Nucleus accumbens (tissue), 56 donors: ENCODE results near the gene ADAM22.
A peak's percentile ranks its signal among the peaks of the same experiment; 100 is the strongest.
"Not testable (repeated sequence)": the region's sequence is repeated elsewhere in the genome, so short reads cannot be mapped to it uniquely, and the experiment has no call there.

Experiments used
- DNase-seq, 56 donors: peaks; one replicate each; lab custom pipeline; 2025; lab: John Stamatoyannopoulos, UW

ADAM22 gene

GRCh38 chr7:88150033-88150432 is 216.0 kb downstream of the ADAM22 start:
- no peak for DNase-seq

DNA sequence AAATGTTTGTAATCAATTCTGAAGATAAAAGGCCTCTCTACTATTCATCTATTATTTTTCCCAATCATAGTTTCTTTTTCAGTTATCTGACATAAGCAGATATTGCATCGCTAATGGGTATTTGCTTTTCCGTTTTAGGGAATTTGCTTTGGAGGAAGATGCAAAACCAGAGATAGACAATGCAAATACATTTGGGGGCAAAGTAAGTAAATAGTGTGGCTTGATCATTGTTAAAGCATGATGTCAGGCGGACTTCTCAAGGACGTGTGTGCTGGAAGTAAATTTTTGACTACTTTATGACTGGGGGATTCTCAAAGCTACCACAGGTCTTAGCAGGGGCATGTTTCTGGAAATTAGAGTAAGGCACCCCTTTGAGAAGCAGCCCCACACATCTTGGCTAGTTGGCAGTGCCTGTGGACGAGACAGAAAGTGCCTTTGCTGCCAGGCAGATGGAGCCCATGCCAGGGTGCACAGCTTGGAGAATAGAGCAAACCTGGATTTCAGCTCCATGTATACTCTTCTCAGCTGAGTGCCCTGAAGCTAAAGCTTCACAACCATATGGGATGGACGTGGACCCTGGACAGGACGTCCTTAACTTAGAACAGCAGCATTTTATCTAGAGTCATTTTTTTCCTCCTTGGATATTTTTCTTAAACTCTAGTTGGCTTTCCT is 217.2 kb downstream of the ADAM22 start:
- peak in 3 of 56 donors; percentile 1 to 10 (median 5) for DNase-seq

- no peak for DNase-seq
Measured at GRCh38 chr7:88153378-88153777, 219.3 kb downstream of the ADAM22 start.

DNA sequence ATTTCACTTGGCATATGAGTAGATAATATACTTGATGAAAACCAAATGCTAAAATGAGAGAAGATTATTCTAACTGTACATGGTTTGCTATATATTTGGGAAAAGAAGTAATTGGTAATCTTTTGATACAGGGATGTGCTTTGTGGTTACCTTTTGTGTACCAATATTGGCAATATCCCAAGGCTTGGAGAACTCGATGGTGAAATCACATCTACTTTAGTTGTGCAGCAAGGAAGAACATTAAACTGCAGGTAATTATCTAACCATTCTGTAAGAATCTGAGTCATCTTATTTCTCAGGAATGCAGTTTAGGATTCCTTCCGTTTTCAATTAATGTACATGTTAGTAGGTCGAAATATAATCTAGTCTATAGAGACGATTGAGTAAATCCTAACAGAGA is 221.7 kb downstream of the ADAM22 start:
- no peak for DNase-seq

DNA sequence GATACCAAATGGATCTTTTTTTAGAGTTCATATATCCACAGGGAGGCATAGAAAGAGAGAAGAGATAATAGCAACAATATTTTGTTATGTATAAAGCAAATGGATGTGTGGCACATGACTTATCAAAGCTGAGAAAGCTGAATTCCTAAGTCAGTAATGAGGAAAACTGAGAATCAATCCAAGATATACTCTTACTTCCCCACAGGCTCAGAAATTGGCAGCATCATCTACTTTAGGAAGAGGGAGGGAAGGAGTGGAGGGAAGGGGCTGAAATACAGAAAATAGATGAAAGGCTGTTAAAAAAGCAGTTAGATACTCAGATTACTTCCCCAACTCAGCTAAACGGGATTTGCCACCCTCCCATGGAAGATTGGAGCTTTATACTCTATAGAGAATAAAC is 222.3 kb downstream of the ADAM22 start:
- DNase-seq: no peak

DNA sequence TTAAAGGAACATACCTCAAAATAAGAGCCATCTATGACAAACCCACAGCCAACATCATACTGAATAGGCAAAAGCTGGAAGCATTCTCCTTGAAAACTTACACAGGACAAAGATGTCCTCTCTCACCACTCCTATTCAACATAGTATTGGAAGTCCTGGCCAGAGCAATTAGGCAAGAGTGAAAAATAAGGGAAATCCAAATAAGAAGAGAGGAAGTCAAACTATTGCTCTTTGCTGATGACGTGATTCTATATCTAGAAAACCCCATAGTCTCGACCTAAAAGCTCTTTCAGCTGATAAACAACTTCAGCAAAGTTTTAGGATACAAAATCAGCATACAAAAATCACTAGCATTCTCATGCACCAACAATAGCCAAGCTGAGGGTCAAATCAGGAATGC is 225.7 kb downstream of the ADAM22 start:
- DNase-seq: not testable (repeated sequence)

GRCh38 chr7:88165697-88166096 is 231.6 kb downstream of the ADAM22 start:
- DNase-seq: no peak

GRCh38 chr7:88167223-88167622 is 233.2 kb downstream of the ADAM22 start:
- peak in 43 of 56 donors; percentile 1 to 73 (median 39) for DNase-seq

DNA sequence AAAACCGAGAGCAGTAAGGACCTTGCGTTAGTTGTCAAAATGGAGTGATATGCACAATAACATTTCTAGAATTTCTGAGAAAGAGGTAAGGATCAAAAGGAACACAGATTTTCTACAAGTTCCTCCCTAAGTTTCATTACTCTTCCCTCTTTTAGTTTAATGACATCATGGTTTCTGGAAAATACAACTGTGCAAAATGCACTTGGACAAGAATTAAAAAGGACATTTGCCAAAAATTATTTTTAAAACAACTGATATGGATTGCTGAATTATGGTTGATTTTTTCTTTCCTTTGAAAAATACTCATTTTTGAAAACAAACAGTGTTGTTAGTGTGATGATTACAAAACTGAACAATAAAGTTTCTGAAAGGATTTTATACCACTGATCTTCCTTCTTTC is 233.7 kb downstream of the ADAM22 start:
- DNase-seq: no peak

GRCh38 chr7:88169717-88170320 is 235.8 kb downstream of the ADAM22 start:
- no peak for DNase-seq

DNA sequence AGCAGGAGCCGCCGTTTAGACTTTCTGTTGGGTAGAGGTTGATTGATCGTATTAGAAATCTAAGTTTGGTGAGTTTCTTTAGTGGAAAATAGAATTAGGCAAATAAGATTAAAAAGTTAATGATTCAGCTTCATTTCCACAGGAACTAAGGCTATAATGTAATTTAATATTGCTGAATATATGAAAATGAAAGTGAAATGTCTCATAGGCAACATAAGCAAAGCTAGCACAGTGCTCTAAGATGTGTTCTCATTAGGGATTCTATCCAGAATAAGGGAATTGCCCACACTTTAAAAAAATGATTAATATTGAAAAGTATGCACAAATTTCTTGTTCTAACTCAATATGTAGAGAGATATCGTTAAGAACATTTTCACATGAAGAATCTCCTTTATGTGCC is 238.8 kb downstream of the ADAM22 start:
- no peak for DNase-seq

DNA sequence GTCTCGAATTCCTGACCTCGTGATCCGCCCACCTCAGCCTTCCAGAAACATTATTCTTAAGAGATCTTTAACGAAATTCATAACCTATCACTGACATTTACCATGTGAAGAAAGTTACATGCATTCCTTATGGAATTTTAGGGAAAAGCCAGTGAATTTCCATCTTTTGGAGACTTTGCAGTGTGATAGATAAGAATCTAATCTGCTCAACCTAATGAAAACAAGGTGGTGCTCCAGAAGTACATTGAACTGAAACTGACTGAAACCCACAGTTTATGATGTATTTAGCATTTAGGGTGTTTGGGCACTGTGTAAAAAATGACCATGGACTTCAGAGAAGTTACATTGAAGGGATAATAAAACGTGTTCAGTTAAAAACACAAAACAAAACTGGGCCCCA is 242.1 kb downstream of the ADAM22 start:
- DNase-seq: no peak

DNA sequence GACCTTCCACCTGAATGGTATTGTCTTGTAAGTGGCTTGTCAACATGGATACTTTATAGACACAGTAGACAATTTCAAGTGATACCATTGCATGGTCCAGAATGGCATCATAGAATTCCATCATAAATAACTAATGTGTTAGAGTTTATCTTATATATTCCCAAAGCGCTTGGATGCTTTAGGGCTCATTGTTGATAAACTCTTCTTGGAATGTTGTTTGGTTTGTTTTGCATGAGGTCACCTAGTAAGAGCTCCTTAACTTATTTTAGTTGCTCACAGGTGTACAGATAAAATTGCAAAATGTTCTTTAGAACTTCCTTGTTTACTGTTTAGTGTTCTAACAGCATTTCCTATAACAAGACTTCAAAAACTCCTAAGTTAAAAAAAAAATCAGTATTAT is 249.0 kb downstream of the ADAM22 start:
- DNase-seq: no peak

GRCh38 chr7:88184848-88185304 is 250.8 kb downstream of the ADAM22 start:
- DNase-seq: peak in 3 of 56 donors; percentile 8 to 14 (median 11)

DNA sequence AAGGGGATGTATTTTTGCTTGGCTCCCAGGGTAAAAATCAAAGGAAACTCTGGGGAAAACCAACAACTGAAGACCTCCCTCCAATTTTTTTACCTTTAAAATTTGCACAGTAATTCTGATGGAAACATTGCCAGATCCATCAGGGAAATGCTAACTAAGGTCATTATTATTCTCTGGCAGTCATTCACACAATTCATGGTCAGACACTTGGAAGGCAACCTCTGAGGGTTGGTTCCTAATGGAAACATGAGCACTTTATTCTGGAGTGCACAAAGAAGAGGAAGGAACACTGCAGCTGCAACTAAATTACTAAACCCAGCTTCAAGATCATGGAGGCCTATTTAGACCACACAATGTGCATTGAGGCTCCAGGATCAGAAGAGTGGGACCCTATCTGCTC is 251.6 kb downstream of the ADAM22 start:
- DNase-seq: peak in 4 of 56 donors; percentile 9 to 18 (median 13)

DNA sequence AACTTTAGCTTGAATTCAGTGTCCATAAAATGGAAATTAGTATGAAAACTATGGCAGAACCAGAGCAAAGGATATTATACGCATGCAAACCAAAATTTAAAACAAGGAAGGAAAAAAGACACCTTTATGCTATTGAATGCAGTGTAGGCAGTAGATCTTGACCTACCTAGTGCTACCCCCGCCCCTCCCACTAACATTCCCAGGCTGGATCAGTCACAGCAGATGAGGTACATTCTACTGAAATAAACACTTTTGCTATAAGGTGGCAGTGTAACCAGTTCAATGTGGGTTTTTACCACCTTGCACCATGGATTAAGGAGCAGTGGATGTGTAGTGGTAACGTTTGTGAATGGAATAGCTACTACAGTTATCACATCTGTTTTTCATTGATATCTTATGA is 257.9 kb downstream of the ADAM22 start:
- no peak for DNase-seq

DNA sequence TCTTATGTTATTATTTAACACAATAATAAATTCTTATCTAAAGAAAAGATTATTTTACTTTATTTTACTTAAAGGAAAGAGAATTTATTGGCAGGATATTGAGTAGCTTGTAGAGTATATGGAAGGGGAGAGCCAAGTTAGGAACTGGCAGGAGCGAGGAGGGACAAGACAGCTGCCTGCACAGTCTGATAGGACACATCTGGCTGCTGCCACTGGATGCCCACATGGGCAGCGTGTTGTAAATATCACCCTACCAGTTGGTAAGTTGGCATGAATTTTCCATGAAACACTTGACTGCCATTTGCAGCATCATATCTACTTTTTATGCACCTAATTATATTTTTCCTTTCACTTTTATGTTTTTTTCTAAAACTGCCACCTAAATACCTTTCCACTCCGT is 266.2 kb downstream of the ADAM22 start:
- DNase-seq: no peak

GRCh38 chr7:88200789-88201188 is 266.7 kb downstream of the ADAM22 start:
- peak in 4 of 56 donors; percentile 6 to 12 (median 7) for DNase-seq

DNA sequence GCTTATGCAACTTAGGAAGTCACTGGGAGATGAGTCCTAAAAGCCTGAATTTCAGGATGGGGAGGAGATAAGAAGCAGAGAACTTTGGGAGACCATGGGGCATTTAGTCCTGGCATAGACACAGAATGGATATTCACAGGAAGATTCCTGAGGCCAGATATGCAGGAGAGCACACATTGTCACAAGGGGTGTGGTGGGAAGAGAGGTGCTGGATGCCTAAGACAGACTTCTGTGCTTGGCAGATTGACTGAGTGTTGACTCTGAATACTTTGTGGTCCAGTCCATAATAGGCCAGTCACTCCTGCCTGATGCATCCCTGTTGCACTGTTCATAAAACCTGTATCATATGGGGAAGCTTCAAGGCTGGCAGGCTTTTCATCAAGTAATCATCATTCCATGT is 267.3 kb downstream of the ADAM22 start:
- no peak for DNase-seq

DNA sequence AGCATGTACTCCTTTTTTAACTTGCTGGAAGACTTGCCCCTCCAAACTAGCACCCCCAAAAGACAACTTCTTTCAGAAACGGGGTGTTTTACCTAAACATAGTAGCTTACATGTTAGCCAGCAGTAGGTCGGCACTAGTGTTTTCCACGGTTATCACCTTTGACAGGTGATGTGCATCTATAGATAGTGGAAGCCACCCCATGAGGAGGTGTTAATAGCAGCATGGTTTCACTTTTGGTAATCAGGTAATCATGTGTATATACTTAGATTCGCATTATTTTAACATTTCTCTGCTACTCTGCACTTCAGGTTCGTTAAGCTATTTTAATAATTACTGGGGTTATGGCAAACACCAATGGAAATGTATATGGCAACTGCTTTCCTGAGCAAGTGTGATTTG is 268.2 kb downstream of the ADAM22 start:
- DNase-seq: no peak

DNA sequence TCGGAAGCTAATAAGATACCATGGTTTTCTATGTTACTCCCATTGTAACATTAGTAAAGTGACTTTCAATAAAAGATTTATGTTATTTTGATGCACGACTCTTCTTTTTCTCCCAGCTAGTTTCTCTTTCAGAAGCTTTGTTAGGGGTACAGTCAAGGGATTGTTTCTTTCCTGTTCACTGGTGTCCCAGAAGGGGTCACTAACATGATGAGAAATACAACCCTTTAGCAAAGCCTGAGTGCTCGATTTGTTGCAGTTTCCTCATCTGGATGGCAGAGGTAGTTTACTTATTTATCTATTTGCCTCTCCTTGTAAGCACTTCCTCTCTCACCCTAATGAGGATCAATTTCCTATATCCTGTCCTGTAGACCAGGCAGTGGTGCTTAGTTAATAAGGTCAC is 268.7 kb downstream of the ADAM22 start:
- no peak for DNase-seq

DNA sequence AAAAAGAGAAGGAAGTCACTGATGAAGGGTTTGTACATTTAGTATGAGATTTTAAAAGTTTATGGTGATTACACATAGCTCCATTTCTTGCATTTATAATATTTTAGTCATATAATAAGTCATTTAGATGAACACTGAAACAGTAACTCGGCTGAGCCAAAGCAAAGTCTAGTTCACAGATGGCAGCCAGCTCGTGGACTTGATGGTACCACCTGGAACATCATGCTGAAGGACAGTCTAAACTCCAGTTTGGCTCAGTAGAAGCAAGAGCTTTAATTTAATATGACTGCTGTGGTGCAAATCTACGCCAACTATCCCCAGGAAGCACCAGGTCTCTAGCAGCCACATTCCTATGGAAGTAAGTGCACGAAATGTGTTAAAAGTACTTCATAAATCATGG is 269.4 kb downstream of the ADAM22 start:
- no peak for DNase-seq
